ACC112 (cell line): ENCODE results near the gene TRIO.

ENCODE experiments used
- H2AFZ ChIP-seq: fragments of 200-600 bp; sonication (generic); one replicate; pipeline ENCODE4 v1.6.0; 2017; ENCODE audit warnings: antibody characterized with exemption, low read length; ENCODE audit not compliant: unreplicated experiment
- H3K27ac ChIP-seq: fragments of 200-600 bp; sonication (generic); 2 replicates; pipeline ENCODE4 v1.5.1; 2014; ENCODE audit warnings: low read depth, mild to moderate bottlenecking, antibody characterized with exemption, low read length, moderate library complexity
- H3K27me3 ChIP-seq: fragments of 200-600 bp; sonication (generic); 2 replicates; pipeline ENCODE4 v1.6.1; 2014; ENCODE audit warnings: mild to moderate bottlenecking, antibody characterized with exemption, low read length, moderate library complexity, mixed read lengths; ENCODE audit not compliant: insufficient read depth
- H3K36me3 ChIP-seq: fragments of 200-600 bp; sonication (generic); 2 replicates; pipeline ENCODE4 v1.6.1; 2016; ENCODE audit warnings: mild to moderate bottlenecking, antibody characterized with exemption, low read length, moderate library complexity, mixed read lengths; ENCODE audit not compliant: insufficient read depth
- H3K4me1 ChIP-seq: fragments of 200-600 bp; sonication (generic); one replicate; pipeline ENCODE4 v1.6.1; 2016; ENCODE audit warnings: low read length, mixed read lengths; ENCODE audit not compliant: insufficient read depth, unreplicated experiment, control insufficient read depth
- H3K4me3 ChIP-seq: fragments of 200-600 bp; sonication (generic); 2 replicates; pipeline ENCODE4 v1.5.1; 2014; ENCODE audit warnings: mild to moderate bottlenecking, low read depth, low read length
- H3K79me2 ChIP-seq: fragments of 200-600 bp; sonication (generic); one replicate; pipeline ENCODE4 v1.6.0; 2016; ENCODE audit warnings: low read length; ENCODE audit not compliant: control insufficient read depth, unreplicated experiment, insufficient read depth

TRIO gene

DNA sequence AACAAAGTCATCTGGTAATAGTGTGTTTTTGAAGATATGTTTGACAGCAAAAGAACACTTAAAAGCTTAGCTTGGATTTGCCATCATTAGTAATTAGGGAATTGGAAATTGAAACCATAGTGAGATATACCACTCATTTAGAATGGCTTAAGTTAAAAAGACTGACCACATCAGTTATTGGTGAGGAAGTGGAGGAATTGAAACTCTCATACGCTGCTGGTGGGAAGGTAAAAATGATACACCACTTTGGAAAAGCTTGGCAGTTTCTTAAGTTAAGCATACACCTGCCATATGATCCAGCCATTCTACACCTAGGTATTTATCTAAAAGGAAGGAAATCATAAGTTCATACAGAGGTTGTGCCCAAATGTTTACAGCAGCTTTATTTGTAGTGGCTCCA is 213.2 kb downstream of the TRIO start:
- H3K27ac ChIP-seq = no peak overlapping the region
- no peaks in the 10 kb centered on the region for H3K4me1 ChIP-seq
- H3K36me3 ChIP-seq = peaks cover 29% of the 10 kb centered on the region
- H3K27me3 ChIP-seq = no peaks in the 10 kb centered on the region
- no peak overlapping the region for H2AFZ ChIP-seq
- H3K79me2 ChIP-seq = peaks cover 29% of the 10 kb centered on the region
- H3K4me3 ChIP-seq = no peak overlapping the region

DNA sequence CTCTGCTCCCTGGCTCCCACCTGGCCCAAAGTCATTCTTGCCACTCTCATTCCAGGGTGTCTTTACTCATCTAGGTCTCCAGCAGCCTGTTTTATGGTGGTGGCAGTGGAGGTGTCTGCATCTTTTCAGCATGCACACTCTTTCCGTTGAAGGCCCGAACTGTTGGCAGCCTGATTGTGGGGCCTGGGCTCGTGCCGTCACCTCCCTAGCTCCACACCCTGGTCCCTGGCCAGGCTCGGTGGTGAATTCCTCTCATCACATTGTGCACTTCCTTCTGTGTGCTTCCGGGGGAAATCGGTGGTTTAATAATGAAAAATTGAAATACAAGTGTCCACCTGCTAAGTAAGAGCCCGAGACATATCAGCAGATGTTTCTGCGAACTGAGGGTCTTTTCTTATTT is 214.3 kb downstream of the TRIO start:
- H3K27me3 ChIP-seq = no peaks in the 10 kb centered on the region
- peaks cover 34% of the 10 kb centered on the region for H3K36me3 ChIP-seq
- H3K4me3 ChIP-seq = no peak overlapping the region
- H3K79me2 ChIP-seq = peaks cover 26% of the 10 kb centered on the region
- H2AFZ ChIP-seq = no peak overlapping the region
- no peaks in the 10 kb centered on the region for H3K4me1 ChIP-seq
- no peak overlapping the region for H3K27ac ChIP-seq

DNA sequence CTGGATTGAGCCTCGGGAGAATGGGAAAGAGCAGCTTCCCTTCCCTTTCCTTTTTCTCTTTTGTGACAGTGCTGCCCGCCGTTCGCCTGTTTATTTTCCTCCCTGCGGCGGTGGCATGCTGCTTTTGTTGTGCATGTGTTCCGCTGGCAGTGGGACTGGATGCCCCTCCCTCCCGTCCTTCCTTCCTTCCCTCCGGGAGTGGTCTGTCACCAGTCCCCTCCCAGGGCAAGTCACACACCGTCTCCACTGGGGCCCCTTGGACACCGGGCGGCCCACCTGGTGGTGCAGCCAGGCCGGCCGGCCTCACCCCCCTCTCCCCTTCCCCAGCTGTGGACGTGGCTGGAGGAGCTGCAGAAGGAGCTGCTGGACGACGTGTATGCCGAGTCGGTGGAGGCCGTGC is 214.7 kb downstream of the TRIO start:
- no peak overlapping the region for H2AFZ ChIP-seq
- peaks cover 36% of the 10 kb centered on the region for H3K36me3 ChIP-seq
- H3K27me3 ChIP-seq = no peaks in the 10 kb centered on the region
- H3K4me3 ChIP-seq = no peak overlapping the region
- no peak overlapping the region for H3K27ac ChIP-seq
- peaks cover 23% of the 10 kb centered on the region for H3K79me2 ChIP-seq
- no peaks in the 10 kb centered on the region for H3K4me1 ChIP-seq

DNA sequence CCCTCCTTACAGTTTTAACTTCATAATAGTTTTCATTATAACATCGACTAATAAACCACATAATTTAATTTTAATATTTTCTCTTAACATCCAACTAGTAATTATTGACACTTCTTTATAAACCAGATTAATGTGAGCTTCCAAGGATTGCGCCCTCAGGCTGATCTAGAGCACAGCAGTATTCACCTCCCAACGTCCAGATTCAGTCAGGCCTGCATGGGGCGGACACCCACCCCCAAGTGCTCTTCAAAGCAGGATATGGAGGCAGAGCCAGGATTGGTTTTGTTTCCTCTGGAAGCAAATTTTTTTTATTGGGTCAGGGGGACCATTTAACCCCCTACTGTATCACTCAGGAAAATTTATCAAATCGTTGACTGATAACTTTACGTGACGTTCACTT is 215.4 kb downstream of the TRIO start:
- Histone ChIP-seq H3K4me3 (no peak overlapping the region), H3K27me3 (no peaks in the 10 kb centered on the region), H2AFZ (no peak overlapping the region), H3K27ac (no peak overlapping the region), H3K79me2 (peaks cover 24% of the 10 kb centered on the region), H3K36me3 (peaks cover 36% of the 10 kb centered on the region), H3K4me1 (no peaks in the 10 kb centered on the region)

DNA sequence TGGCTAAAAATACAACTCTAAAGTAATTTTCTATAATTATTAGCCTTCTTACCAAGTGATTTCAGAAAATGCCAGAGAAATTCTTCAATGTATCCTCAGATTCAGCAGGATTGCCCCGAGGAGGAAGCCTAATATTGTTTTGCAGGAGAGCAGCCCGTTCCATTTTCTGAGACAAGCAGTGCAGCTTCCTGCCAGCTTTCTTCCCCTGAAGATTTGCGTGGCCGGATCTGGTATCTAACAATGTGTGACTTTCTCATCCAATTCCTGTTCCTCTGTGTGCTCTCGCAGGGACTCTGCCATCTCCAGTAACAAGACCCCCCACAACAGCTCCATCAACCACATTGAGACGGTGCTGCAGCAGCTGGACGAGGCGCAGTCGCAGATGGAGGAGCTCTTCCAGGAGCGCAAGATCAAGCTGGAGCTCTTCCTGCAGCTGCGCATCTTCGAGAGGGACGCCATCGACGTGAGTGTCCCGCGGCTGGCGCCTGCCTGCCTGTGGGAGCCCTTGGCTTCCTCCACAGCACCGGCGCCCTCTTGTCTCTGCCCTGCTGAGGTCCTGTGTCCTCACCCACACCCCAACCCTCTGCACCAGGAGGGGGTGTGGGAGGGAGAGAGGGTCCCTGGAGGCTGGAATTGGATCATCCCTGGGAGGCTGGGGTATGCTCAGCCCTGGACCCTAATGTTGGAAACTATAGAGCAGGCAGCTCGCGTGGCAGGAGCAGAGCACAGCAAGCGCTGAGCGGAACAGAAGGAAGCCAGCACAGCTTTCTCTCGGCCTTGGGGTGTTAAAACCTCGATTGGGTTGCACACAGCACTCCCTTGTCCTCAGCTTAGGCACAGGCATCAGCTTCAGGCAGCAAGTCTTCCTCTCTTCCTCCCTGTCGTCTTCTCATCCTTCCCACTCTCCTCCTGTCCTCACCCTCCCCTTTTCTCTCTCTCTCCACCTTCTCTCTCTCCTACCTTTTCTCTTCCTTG is 216.2 kb downstream of the TRIO start:
- H2AFZ ChIP-seq = no peak overlapping the region
- no peak overlapping the region for H3K27ac ChIP-seq
- no peak overlapping the region for H3K4me3 ChIP-seq
- H3K79me2 ChIP-seq = peaks cover 20% of the 10 kb centered on the region
- no peaks in the 10 kb centered on the region for H3K4me1 ChIP-seq
- peaks cover 43% of the 10 kb centered on the region for H3K36me3 ChIP-seq
- no peaks in the 10 kb centered on the region for H3K27me3 ChIP-seq

DNA sequence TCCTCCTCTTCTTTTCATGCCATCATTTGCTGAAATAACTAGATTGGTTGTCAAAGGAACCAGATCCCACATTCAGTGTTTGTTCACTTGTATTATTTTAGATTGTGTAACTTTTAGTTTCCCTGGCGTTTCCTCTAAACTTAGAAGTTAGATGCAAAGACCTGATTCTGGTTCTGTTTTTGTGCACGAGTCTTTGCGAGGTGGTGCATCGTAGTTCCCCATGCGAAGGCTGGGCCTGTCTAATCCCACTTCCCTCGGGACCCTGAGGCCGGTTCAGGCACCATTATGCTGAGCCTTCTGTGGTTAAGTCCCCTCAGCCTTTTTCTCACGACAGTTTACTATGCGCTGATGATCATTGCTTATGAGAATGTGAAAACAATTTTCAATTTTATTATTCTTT is 219.3 kb downstream of the TRIO start:
- Histone ChIP-seq H3K36me3 (peaks cover 57% of the 10 kb centered on the region), H3K27me3 (no peaks in the 10 kb centered on the region)

DNA sequence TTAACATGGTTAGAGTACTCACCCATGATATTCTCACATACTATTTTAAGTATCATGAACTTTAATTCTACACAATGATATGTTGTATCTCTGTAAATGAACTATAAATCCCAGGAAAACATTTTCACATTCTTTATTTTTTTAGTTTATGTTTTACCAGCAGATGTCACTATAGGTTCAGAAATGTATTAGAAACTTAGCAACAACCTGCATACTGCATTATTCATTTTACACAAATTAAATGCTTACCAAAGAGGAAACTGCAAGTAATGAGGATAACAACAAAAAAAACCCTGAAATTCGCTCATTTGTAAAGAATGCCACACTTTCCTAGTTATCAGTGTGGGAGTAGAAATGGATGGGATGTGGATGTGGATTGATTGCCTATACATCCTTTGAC is 221.0 kb downstream of the TRIO start:
- Histone ChIP-seq H3K4me3 (no peak overlapping the region), H3K27me3 (no peaks in the 10 kb centered on the region), H3K27ac (no peak overlapping the region), H3K79me2 (peaks cover 2% of the 10 kb centered on the region), H2AFZ (no peak overlapping the region), H3K4me1 (peaks cover 6% of the 10 kb centered on the region), H3K36me3 (peaks cover 69% of the 10 kb centered on the region)

More for the DNA sequence above, 219.3 kb downstream of the TRIO start:
- Histone ChIP-seq H3K4me1 (peaks cover 6% of the 10 kb centered on the region), H3K27ac (no peak overlapping the region), H3K4me3 (no peak overlapping the region), H2AFZ (no peak overlapping the region), H3K79me2 (peaks cover 7% of the 10 kb centered on the region)

DNA sequence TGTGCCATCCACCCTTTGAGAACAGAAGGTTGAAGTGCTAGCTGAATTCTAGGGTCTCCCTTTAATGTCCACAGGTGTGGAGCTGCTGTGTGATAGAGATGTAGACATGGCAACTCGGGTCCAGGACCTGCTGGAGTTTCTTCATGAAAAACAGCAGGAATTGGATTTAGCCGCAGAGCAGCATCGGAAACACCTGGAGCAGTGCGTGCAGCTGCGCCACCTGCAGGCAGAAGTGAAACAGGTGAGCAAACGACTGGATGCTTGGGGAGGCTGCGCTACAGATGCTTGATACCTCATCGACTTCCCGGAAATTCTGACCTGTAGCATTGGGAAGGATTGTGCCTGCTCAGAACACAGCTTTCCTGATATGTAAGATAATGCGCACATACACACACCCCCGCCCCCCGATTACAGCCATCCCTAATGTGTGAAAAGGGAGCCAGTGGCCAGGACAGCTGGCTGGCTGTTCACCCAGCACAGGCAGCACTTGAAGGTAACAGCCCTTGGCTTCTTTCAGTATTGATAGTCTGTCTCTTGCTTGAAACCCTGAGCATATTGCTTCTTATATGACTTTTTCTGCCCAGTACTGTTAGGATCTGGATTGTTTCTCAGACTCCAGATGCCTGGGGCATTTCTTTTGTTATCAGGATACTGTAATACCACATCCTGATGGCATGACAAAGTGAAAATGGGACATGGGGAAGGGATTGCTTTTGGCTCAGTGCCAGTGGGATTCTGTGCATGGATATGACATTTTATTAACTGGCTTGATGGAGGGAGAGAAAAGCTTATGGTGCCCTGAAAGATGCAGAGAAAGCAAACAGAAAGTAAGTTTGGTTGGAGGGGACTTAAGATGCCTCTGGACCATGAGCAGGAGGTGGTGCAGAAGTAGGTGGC is 221.7 kb downstream of the TRIO start:
- H2AFZ ChIP-seq = no peak overlapping the region
- H3K36me3 ChIP-seq = peaks cover 73% of the 10 kb centered on the region
- no peak overlapping the region for H3K27ac ChIP-seq
- H3K79me2 ChIP-seq = peaks cover 2% of the 10 kb centered on the region
- H3K27me3 ChIP-seq = no peaks in the 10 kb centered on the region
- H3K4me1 ChIP-seq = peaks cover 6% of the 10 kb centered on the region
- H3K4me3 ChIP-seq = no peak overlapping the region

DNA sequence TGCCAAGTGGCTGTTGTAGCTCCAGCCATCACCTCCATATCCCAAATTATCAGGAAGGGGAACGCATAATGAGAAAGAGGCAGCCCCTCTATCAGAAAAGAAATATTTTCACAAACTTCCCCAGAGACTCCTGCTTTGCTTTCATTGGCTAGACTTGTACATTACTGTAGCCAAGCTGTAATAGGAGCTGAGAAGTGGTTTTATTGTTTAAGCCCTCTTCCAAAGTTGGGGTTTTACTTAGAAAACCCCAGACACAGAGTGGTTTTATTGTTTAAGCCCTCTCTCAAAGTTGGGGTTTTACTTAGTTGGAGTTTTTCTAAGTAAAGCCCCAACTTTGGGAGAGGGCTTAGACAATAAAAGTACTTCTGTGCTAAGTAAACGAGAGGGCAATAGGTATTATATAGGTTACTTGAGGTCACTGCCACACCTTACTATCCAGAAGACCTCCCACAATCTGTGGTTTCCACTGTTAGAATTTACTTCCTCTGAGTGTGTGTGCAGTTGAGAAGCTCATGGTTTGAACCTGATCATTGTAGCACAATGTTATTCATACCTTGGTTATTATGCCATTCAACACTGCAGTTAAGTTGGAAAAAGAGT is 222.8 kb downstream of the TRIO start:
- no peaks in the 10 kb centered on the region for H3K27me3 ChIP-seq
- H2AFZ ChIP-seq = no peak overlapping the region
- no peak overlapping the region for H3K4me3 ChIP-seq
- peaks cover 3% of the 10 kb centered on the region for H3K79me2 ChIP-seq
- H3K36me3 ChIP-seq = peaks cover 73% of the 10 kb centered on the region
- H3K27ac ChIP-seq = 0 out of 2 replicates have a peak overlapping the region, but pooled peaks have one; percentile 3
- peaks cover 6% of the 10 kb centered on the region for H3K4me1 ChIP-seq

DNA sequence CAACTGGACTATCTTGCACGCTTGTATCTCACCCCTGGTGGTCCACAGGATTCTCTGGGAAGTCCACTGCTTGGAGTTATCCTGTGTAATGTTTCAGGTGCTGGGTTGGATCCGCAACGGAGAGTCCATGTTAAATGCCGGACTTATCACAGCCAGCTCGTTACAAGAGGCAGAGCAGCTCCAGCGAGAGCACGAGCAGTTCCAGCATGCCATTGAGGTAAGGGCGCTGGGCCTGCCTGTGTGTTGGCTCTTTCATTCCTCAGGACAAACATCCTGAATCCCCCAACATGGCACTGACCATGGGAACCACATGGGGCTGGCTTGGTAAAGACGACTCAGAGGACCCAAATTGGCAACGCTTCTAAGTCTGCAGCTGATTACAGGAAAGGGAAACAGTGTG is 223.6 kb downstream of the TRIO start:
- H3K4me3 ChIP-seq = no peak overlapping the region
- H3K27me3 ChIP-seq = no peaks in the 10 kb centered on the region
- H3K4me1 ChIP-seq = peaks cover 6% of the 10 kb centered on the region
- peaks cover 76% of the 10 kb centered on the region for H3K36me3 ChIP-seq
- no peak overlapping the region for H3K27ac ChIP-seq
- peaks cover 7% of the 10 kb centered on the region for H3K79me2 ChIP-seq
- H2AFZ ChIP-seq = no peak overlapping the region
